DMS153 treated with DMSO at 0.1 percent for 48 hours (cell line): ENCODE measurements around the gene COG3.
A peak's percentile ranks its signal among the peaks of the same experiment; 100 is the strongest.

Source experiments
- DNase-seq: peaks from one replicate; lab custom pipeline; 2025; ENCODE audit not compliant: unreplicated experiment; lab: John Stamatoyannopoulos, UW

COG3 gene

GRCh38 chr13:45500492-45501174 is 35.9 kb downstream of the COG3 start:
- no peak for DNase-seq

- no peak for DNase-seq
Measured at GRCh38 chr13:45501175-45501526, 36.4 kb downstream of the COG3 start.

GRCh38 chr13:45503658-45504057 is 38.9 kb downstream of the COG3 start:
- no peak for DNase-seq

GRCh38 chr13:45506811-45507210 is 42.1 kb downstream of the COG3 start:
- no peak for DNase-seq

GRCh38 chr13:45508776-45509175 is 44.0 kb downstream of the COG3 start:
- no peak for DNase-seq

GRCh38 chr13:45510672-45511071 is 45.9 kb downstream of the COG3 start:
- no peak for DNase-seq

GRCh38 chr13:45511310-45512097 is 46.8 kb downstream of the COG3 start:
- peak; percentile 54 for DNase-seq

GRCh38 chr13:45512098-45512496 is 47.4 kb downstream of the COG3 start:
- no peak for DNase-seq

- DNase-seq, result no peak
Measured at GRCh38 chr13:45516757-45517156, 52.0 kb downstream of the COG3 start.

GRCh38 chr13:45518525-45519245 is 53.9 kb downstream of the COG3 start:
- no peak for DNase-seq

GRCh38 chr13:45519493-45519892 is 54.8 kb downstream of the COG3 start:
- DNase-seq, result no peak

- DNase-seq, result no peak
Measured at GRCh38 chr13:45521297-45521696, 56.6 kb downstream of the COG3 start.

- no peak for DNase-seq
Measured at GRCh38 chr13:45522571-45522970, 57.8 kb downstream of the COG3 start.

GRCh38 chr13:45527699-45528462 is 63.1 kb downstream of the COG3 start:
- DNase-seq, result no peak

GRCh38 chr13:45529758-45530157 is 65.0 kb downstream of the COG3 start:
- no peak for DNase-seq

GRCh38 chr13:45534604-45535003 is 69.9 kb downstream of the COG3 start:
- no peak for DNase-seq

GRCh38 chr13:45536224-45536623 is 71.5 kb downstream of the COG3 start:
- DNase-seq, result no peak

- DNase-seq, result no peak
Measured at GRCh38 chr13:45537516-45537915, 72.8 kb downstream of the COG3 start.

- no peak for DNase-seq
Measured at GRCh38 chr13:45538382-45538781, 73.6 kb downstream of the COG3 start.

GRCh38 chr13:45540195-45540594 is 75.5 kb downstream of the COG3 start:
- DNase-seq, result no peak

GRCh38 chr13:45540864-45541263 is 76.1 kb downstream of the COG3 start:
- no peak for DNase-seq
